GM21717 (cell line): ENCODE results near the gene SDCBP2.

Experiments used
- ATAC-seq: cut with Tn5 transposase; IDR thresholded peaks from one replicate; pipeline ENCODE4 v1.9.1; 2021; ENCODE audit warnings: mild to moderate bottlenecking, moderate library complexity; ENCODE audit not compliant: unreplicated experiment

Gene SDCBP2

DNA sequence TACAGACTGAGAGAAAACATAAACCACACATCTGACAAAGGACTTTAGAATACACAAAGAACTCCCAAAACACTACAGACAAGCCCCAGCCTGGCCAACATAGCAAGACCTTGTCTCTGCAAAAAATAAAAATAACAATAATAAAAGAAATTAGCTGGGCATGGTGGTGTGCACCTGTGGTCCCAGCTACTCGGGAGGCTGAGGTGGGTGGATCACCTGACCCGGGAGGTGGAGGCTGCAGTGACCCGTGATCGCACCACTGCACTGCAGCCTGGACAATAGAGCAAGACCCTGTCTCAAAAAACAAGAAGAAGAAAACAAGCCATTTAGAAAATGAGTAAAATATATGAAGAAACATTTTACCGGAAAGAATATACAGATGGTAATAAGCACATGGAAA lies 13.1 kb downstream of the SDCBP2 start:
- no peak for ATAC-seq

- ATAC-seq, result no peak
Measured at GRCh38 chr20:1313236-1313964, 15.5 kb downstream of the SDCBP2 start.

DNA sequence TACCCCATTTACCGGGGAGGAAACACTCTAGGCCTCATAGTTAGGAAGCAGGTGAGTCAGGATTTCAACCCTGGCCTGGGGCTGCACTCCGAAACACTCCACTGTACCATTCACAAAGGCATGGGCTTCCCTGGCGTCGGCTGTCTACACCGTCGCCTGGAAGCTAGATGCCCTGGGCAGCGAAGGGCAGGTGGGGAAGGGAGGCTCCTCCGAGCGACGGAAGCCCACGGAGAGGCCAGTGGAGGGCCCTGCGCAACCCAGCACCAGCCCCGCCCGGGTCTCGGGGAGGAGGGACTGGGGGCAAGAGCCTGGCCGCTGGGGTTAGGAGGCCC lies 16.1 kb downstream of the SDCBP2 start:
- no peak for ATAC-seq

DNA sequence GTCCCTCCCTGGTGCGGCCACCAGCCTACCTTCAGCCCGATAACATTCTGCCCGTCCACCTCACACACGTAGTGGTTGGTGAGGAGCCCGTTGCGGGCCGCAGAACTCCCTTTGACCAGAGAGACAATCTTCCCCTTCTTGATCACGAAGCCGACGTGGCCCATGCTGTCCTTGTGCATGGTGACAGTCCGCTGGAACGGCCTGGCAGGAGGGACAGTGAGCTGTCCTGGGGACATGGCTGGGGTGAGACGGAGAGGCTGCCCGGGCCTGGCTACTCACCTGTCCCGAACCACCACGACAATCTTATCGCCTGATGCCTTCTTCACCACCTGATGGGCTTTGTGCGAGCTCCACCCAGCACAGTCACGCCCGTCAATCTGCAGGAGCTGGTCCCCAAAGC lies 16.6 kb downstream of the SDCBP2 start:
- ATAC-seq, result no peak

GRCh38 chr20:1310506-1311190 lies 18.3 kb downstream of the SDCBP2 start:
- ATAC-seq, result no peak

DNA sequence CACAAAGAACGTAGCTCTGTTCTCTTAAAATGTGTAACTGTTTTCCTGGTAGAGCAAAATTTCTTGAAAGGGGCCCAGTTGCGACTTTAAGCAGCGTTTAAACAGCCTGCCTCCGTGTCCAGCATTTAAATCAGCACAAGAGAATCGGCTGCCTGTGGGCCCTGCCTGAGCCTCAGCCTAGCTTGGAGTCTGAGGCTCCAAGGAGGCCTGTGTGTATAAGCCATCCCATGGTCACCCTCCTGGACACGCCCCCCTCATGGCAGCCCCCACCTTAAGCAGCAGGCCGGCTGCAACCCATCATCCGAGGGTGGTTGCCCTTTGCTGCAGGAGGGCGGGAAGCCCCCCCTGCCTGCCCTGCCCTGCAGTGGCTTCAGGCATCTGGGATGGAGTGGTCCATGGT lies 18.9 kb downstream of the SDCBP2 start:
- ATAC-seq, result no peak

- no peak for ATAC-seq
Measured at GRCh38 chr20:1309439-1309847, 19.5 kb downstream of the SDCBP2 start.

- ATAC-seq, result no peak
Measured at GRCh38 chr20:1308702-1309095, 20.2 kb downstream of the SDCBP2 start.

DNA sequence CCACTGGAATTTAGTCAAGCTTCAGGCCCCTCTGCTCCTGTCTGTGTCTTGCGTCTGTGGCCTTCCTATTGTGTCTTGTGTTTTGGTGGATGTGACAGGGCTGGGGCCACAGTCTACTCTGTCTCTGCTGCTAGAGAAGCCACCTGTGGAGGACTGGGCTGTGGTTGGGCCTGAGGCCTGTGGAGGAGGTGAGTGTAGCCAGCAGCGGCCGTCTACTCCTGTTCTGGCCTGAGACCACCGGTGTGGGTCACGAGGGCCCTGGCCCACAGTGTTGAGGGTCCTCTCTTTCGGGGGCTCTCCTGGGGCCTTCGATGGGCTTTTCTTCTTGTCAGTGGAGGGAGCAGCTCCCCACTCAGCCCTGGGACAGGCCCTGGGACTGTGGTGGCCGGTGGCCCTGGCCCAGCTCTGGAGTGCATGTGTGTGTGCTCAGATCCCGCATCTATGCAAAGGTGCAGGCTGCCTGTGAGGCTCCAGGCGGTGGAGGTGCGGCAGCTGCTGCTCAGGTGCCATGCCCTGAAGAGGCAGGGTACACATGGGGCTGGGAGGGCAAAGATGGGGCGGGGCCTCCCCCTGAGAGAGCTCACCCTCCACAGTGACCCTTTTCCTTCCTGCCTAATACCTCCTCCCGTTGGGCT lies 20.8 kb downstream of the SDCBP2 start:
- no peak for ATAC-seq

GRCh38 chr20:1307571-1307971 lies 21.4 kb downstream of the SDCBP2 start:
- no peak for ATAC-seq

GRCh38 chr20:1307171-1307570 lies 21.8 kb downstream of the SDCBP2 start:
- no peak for ATAC-seq

DNA sequence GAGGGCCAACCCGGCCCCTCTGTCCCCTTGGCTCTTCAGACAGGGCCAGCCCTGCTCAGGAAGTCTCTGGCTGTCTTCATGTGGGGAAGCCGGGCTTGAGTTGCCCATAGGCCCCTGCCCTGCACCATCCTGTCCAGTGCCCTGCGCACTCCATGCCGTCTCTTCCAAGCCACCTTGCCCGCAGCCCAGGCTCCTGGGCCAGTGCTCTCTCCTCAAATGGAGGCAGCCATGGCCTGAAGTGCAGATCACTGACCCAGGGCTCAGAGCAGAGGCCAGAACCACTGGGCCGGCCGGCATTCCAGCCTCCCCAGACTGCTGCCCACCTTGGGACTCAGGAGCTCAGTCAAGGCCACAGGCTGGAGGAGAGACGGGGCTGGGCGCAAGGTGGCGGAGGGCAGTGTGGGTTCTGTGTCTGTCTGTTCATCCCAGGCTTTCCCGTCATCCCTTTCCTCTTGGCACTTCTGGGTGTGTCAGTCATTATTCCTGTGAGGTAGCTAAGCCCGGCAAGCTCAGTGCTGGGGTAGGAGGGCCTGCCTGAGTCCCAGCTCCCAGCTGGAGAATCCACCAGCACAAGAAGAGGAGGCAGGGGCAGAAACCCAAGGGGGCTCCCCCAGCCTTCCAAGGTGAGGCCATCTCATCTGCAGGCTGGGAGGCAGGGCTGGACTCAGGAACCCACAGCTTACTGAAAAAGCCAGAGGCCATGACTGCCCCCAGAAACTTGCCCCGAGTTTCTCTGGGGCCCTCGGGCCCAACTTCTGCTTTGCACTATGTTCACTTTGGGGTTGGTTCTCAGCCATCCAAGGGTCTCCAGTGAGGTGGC lies 22.4 kb downstream of the SDCBP2 start:
- no peak for ATAC-seq

DNA sequence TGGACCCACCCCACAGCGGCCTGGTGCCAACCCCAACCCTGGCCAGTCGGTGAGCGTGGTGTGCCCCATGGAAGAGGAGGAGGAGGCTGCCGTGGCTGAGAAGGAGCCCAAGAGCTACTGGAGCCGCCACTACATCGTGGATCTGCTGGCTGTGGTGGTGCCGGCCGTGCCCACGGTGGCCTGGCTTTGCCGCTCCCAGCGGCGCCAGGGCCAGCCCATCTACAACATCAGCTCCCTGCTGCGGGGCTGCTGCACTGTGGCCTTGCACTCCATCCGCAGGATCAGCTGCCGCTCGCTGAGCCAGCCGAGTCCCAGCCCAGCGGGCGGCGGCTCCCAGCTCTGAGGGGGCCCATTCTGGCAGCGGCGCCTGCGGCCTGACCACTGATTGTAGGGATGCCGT lies 23.2 kb downstream of the SDCBP2 start:
- no peak for ATAC-seq

DNA sequence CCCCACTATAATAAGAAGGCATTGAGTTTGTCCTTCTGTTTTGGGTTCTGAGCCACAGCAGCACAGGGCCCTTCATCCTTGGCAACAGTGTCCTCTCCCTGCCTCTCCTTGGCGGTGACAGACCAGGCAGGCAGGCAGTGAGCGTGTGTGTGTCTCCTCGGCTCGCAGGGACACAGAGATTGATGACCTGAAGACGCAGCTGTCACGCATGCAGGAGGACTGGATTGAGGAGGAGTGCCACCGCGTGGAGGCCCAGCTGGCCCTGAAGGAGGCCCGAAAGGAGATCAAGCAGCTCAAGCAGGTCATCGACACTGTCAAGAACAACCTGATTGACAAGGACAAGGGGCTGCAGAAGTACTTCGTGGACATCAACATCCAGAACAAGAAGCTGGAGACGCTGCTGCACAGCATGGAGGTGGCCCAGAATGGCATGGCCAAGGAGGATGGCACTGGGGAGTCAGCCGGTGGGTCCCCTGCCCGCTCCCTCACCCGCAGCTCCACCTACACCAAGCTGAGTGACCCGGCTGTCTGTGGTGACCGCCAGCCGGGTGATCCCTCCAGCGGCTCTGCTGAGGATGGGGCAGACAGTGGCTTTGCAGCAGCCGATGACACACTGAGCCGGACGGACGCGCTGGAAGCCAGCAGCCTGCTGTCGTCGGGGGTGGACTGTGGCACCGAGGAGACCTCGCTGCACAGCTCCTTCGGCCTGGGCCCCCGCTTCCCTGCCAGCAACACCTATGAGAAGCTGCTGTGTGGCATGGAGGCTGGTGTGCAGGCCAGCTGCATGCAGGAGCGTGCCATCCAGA lies 24.0 kb downstream of the SDCBP2 start:
- no peak for ATAC-seq

DNA sequence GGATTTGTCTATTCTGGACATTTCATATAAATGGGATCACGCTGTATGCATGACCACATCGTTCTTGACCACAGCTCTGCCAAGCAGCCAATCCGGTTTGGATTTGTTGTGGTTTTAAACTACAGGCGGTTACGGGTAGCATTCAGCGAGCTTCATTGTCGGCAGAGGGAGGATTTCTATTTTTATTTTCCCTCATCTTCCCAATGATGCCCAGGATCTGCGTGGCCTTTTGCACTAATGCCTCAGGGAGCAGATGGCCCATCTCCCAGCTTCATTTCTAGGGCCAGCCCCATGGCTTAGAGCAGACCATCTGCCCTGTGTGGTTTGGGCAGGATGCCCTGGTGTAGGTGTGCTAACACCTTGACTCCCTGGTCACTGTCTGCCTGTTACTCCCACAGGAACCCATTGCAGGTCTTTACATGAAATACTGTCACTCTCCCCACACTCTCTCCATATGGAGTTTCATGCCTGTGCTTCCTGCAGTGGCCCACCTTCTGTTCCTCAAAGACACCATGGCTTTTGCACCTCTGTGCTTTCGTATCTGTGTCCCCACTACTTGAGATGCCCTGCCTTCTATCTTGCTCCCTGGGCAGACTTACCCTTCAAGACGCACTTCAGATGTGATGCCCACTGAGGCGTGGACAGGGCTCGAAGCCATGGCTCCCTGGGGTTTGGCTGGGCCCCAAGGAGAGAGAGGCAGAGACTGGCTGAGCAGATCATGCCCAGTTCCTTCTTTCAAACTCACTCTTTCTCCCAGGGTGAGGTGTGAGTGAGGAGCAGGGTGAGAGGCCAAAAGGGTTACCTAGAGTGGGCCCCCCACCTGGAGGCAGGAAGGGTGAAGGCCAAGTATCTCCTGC lies 26.0 kb downstream of the SDCBP2 start:
- ATAC-seq, result no peak

- no peak for ATAC-seq
Measured at GRCh38 chr20:1301031-1301529, 27.9 kb downstream of the SDCBP2 start.

DNA sequence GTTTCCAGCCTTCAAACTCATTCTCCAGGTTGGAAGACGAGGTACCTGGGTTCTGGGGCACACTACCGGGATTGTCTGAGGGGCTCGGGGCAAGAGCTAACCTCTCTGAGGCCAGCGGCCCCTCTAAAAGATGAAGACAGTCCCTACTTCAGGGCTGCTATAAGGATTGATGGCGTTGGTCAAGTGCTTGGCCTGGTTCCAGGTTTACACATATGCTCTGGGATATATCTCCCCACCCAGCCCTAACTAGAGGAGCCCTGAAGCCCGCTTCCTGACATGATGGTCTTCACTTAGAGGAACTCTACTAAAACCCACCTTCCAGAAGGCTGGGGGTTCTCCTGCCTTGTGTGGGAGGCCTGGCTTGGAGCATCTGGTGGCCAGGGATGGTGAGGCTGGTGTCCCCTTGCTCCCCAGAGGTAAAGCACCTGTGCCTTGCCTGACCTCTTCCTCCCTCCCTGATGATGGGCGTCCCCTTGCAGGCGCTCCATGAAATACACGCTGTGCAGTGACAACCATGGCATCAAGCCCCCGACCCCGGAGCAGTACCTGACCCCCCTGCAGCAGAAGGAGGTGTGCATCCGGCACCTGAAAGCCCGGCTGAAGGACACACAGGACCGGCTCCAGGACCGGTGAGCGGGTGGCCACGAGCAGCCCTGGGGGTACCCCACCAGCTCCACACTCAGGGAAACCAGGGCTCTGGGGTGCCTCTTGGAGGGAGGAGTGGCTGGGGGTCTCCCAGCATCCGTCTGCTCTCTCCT lies 28.7 kb downstream of the SDCBP2 start:
- no peak for ATAC-seq

GRCh38 chr20:1299522-1299921 lies 29.4 kb downstream of the SDCBP2 start:
- no peak for ATAC-seq
